IPS DF 4.7 (cell line): Measurements from ENCODE around the gene ENOPH1.
"Not testable (repeated sequence)": the region's sequence is repeated elsewhere in the genome, so short reads cannot be mapped to it uniquely, and the experiment has no call there.

ENCODE experiments used
- DNase-seq: peaks from one replicate; pipeline ENCODE4 v3.0.0-alpha.2; 2013; ENCODE audit warnings: low spot score; ENCODE audit errors: extremely low read depth

Gene ENOPH1

GRCh38 chr4:82430193-82430963 is at the start of gene ENOPH1, which contains the start of gene HNRNPDL:
TSS of gene ENOPH1 (plus strand) at chr4:82430590. CDS start at chr4:82430830, 240 bp downstream.
TSS of gene HNRNPDL (minus strand) at chr4:82430462. CDS start at chr4:82429690, 772 bp downstream.
- no peak for DNase-seq

- DNase-seq = no peak
Measured at GRCh38 chr4:82380831-82381230, 49.6 kb upstream of the ENOPH1 start.

- DNase-seq = no peak
Measured at GRCh38 chr4:82381235-82381634, 49.2 kb upstream of the ENOPH1 start.

- DNase-seq = no peak
Measured at GRCh38 chr4:82381661-82382296, 48.6 kb upstream of the ENOPH1 start.

GRCh38 chr4:82382751-82383150 is 47.6 kb upstream of the ENOPH1 start:
- no peak for DNase-seq

- not testable (repeated sequence) for DNase-seq
Measured at GRCh38 chr4:82386312-82386711, 44.1 kb upstream of the ENOPH1 start.

GRCh38 chr4:82388405-82388804 is 42.0 kb upstream of the ENOPH1 start:
- no peak for DNase-seq

GRCh38 chr4:82390061-82390460 is 40.3 kb upstream of the ENOPH1 start:
- DNase-seq = not testable (repeated sequence)

- DNase-seq = no peak
Measured at GRCh38 chr4:82394896-82395295, 35.5 kb upstream of the ENOPH1 start.

- DNase-seq = no peak
Measured at GRCh38 chr4:82397527-82397926, 32.9 kb upstream of the ENOPH1 start.

GRCh38 chr4:82398263-82398662 is 32.1 kb upstream of the ENOPH1 start:
- DNase-seq = no peak

- no peak for DNase-seq
Measured at GRCh38 chr4:82401600-82401999, 28.8 kb upstream of the ENOPH1 start.

- DNase-seq = no peak
Measured at GRCh38 chr4:82402196-82402775, 28.1 kb upstream of the ENOPH1 start.

GRCh38 chr4:82403725-82404124 is 26.7 kb upstream of the ENOPH1 start:
- no peak for DNase-seq

GRCh38 chr4:82415061-82415460 is 15.3 kb upstream of the ENOPH1 start:
- DNase-seq = not testable (repeated sequence)

GRCh38 chr4:82415922-82416365 is 14.4 kb upstream of the ENOPH1 start:
- no peak for DNase-seq

- DNase-seq = no peak
Measured at GRCh38 chr4:82419451-82419850, 10.9 kb upstream of the ENOPH1 start.

GRCh38 chr4:82421796-82422560 is 8.4 kb upstream of the ENOPH1 start:
- no peak for DNase-seq

GRCh38 chr4:82422616-82423015 is 7.8 kb upstream of the ENOPH1 start:
- no peak for DNase-seq

- no peak for DNase-seq
Measured at GRCh38 chr4:82423245-82424054, 6.9 kb upstream of the ENOPH1 start.

GRCh38 chr4:82425478-82425877 is 4.9 kb upstream of the ENOPH1 start:
- DNase-seq = no peak
